8988T (cell line): ENCODE data around the gene ZNF839.
"Not testable (repeated sequence)": the region's sequence is repeated elsewhere in the genome, so short reads cannot be mapped to it uniquely, and the experiment has no call there.

Experiments used
- DNase-seq: peaks from one replicate; pipeline ENCODE4 v3.0.0; 2011

ZNF839 gene

DNA sequence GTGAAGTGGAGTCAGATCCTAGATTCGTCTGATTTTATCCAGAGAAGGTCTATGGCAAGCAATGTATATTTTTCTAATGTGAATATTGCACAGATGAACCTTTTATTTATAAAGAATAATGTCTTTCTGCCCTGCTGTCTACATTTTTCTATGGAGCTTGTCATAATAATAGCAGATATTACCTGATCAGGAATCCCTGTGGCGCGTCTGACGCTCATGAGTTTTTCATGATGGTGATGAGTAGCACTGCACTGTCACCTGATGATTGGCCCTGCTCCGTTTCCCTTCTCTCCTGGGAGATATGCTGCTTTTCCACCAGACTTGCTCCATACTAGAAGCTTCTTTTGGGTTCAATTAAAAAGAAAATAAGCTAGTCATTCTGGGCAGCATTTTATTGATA is 22.7 kb downstream of the ZNF839 start:
- DNase-seq: no peak

DNA sequence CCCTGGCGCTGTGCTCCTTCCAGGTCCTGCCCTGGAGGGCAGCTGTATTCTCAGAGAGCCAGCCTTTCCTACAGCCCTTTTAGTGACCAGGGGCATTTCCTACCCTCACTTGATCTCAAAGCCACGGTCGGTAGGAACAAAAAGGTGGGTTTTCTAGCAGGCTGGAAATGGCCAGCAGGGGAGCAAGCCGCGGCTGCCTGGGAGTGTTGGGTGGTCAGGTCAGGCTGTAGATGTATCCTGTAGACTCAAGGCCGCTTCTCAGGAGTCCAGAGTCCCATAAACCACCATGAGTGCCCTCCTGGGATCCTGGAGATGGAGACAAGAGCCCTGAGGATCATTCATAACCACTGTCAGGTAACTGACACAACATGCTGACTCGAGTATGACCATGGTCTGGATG is 24.5 kb downstream of the ZNF839 start:
- no peak for DNase-seq

DNA sequence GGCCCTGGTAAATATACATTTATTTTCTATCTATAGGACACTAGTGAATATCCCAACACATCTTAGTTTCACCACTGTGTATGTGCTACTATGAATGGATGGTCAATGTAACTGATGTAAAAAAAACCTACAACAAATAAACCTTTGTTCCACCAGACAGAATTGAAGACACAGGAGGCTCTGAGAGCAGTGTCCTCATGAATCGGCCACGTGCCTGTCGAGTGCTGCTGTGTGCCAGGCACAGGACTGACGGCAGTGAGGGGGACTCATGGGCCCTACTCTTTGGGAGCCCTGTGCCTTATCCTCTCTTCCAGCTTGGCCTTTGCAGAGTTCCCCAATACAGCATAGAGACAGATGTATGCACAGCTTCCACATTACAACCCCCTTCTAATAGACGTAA is 24.9 kb downstream of the ZNF839 start:
- DNase-seq: no peak

DNA sequence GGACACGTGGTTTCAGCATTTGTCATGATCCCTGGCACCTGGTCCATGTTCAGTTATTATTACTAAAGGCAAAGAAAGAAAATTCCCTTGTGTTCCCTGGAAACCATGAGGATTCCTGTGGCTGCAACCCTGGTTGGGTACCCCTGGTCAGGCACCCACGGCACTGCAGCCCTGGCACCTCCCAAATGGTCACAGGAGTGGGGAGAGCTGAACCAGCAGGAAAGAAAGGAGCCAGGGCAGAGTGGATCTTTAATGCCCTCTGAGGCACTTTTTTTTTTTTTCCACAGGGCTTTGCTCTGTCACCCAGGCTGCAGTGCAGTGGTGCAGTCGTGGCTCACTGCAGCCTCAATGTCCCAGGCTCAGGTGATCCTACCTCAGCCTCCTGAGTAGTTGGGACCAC is 25.7 kb downstream of the ZNF839 start:
- DNase-seq: no peak

DNA sequence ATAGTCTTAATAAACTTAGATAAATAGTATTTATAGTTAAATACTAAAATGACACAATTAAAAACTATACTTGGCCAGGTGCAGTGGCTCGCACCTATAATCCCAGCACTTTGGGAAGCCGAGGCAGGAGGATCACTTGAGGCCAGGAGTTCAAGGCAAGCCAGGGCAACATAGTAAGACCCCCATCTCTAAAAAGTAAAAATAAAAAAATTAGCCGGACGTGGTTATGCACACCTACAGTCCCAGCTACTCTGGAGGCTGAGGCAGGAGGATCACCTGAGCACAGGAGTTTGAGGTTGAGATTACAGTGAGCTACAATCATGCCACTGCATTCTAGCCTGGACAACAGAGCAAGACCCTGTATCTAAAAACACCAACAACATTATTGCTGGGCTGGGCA is 27.1 kb downstream of the ZNF839 start:
- no peak for DNase-seq

DNA sequence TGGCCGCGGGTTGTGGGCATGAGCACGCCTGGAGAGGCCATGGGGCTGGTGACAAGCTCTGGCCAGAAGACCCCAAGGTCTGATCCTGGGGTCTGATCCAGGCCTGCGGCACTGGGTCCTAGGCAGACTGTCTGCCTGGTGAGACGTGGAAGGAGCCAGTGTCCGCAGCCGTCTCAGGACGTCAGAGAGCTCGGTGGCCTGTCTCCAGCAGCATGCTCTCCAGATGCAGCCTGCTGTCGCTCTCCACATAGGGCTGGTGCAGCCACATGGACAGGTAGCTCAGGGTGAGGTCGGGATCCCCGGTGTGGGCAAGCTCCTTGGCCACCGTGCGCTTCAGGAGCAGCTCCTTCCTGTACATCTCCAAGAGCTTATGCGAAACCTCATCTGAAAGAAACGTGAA is 28.8 kb downstream of the ZNF839 start:
- DNase-seq: no peak

DNA sequence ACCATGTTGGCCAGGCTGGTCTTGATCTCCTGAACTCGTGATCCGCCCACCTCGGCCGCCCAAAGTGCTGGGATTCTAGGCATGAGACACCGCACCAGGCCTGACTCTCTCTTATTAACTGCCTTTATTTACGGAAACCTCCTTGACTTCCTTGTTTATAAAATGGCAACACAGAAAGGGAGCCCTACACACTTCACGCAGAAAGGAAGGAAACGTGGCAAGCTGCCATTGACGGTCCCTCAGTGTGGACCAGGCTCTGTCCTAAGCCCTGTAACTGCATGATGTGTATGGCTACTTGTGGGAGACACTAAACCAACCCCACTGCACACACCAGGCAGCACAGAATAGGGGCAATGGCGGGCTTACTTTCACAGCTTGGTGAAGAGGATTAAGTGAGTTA is 31.5 kb downstream of the ZNF839 start:
- DNase-seq: no peak

DNA sequence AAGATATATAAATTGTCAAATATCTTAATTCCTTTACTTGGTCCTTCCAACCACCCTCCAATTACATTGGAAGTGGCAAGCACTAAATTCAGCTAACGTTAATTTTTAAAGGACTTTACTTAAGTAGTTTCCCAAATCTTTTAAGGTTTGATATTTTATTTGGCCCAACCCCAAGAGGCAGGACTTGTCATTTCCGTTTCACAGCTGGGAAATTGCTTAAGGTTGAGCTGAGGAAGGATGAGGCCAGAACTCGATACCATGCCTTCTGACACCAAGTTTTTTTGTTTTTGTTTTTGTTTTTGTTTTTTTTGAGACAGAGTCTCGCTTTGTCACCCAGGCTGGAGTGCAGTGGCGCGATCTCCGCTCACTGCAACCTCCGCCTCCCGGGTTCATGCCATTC is 32.0 kb downstream of the ZNF839 start:
- DNase-seq: not testable (repeated sequence)

DNA sequence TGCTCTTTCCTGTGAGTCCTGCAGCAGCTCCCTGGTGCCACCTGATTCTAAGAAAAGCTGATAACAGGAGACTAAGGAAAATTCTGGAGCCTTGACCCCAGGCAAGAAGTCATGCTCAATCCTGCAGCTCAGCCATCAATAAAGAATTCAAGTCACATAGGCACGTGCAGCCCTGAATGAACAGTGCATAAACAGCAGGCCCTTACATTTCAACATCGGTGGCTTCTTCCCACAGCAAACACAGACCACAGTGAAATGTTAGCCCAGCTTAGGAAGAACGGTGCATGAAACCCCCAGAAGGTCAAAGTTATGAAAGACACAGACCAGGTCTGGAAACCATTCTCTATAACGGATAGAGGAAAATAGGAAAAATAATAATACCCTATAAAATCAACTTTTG is 32.7 kb downstream of the ZNF839 start:
- DNase-seq: no peak

DNA sequence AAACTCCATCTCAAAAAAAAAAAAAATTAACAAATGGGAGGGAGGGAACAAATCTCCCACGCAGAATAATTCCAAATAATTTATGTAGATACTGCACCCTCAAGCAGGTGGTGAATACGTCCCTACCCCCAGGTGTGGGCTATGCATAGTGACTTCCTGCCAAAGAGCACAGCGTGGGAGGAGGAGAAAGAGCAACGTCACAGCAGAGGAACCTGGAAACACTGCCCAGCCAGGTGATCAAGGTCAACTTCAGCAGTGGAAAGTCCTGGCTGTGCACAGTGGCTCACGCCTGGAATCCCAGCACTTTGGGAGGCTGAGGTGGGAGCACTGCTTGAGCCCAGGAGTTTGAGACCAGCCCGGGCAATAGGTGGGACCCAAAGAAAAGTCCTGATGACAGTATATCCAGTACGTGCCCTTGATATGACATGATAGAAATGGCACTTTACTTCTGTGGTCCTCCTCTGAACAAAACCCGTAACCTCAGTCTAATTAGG is 33.6 kb downstream of the ZNF839 start:
- DNase-seq: no peak

DNA sequence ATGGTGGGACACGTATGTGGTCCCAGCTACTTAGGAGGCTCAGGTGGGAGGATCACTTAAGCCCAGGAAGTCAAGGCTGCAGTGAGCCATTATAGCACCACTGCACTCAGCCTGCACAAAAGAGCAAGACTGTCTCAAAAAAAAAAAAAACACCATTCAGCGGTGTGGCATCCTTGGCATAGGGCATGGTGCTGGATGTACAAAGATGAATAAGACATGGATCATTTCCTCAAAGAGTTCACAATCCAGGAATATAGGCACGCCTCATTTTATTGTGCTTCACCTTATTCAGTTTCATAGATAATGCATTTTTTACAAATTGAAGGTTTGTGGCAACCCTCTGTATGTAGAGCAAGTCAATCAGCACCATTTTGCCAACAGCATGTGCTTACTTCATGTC is 36.7 kb downstream of the ZNF839 start:
- DNase-seq: no peak

DNA sequence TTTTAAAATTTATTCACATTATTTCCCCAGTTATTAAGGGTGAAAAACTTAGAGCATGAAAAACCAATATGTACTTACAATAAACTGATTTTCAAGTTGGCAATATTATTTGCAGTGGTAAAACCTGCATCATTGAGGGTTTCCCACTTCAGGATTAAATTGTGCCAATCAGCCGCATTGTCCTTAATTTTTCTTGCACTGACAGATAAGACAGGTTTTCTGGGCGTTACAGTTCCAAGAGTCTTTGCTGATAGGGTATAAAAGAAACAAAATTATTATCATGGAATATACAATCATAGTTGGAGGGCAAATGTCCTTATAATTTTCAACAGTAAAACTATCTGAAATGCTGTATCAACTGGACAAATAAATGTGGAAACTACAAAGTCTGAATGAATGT is 39.8 kb downstream of the ZNF839 start:
- no peak for DNase-seq

DNA sequence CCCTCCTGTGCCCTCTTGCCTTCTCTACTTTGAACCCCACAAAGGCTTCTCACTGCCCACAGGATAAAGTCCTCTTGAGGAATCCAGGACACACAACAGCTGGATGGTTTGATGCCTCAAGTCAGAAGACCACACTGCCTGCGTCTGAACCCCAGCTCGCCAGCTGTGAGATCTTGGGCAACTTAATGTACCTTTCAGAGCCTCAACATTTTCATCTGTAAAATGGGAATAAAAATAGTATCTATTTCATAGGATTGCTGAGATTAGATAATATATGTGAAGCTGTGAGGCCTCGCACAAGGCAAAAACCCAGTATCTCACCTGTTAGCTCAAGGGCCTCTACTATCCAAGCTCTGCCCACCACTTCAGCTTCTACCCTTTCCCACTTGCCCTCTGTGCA is 40.8 kb downstream of the ZNF839 start:
- DNase-seq: no peak

DNA sequence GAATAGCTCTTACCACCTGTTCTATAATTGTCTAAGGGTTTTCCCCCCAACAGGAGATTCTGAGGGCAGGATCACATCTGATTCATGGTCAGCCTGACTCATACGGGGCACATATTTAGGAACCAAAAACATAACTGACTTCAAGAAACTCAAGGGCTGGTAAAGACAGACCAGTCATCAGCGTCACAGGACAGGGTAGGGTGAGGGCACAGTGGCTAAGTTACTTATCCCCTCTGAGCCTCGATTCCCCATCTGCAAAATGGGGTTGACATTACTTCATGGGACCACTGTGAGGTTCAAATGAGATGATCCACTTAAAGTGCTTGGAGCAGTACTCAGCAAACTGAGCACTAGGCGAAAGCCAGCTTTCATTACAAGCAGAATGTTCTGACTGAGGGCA is 42.5 kb downstream of the ZNF839 start:
- DNase-seq: no peak

DNA sequence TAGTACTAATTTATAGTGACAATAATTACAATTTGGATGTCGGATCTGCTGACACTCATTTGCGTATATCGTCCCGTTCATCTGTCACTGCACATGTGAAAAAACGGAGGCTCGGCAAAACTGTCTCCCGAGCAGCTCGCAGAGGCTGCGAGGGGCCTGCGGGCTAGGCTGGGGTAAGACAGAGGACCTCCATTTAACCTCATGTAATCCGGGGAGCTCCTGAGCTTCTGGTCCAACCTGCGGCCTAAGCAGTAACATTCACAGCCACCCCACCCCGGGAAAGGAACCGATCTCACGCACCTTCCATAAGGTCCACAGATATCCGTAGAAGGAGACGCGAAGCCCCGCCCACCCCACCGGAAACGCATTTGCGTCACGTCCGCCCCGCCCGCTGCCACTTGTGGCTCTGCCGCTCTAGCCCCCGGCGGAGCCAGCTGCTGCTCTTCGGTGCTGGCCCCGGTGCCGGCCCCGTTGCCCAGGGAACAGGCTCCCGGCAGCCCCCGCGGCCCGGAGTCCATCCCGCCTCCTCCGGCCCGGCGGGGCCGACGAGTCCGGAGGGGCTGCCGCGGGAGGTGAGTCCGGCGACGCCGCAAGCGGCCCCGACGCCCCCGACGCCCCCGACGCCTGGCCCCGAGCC is 43.1 kb downstream of the ZNF839 start, which contains the start of the genes CINP and TECPR2:
Gene CINP, minus strand, starts transcription at position 346 of the 637 bp plus-strand sequence. Its CDS starts 39 bp downstream, at position 307.
Gene TECPR2, plus strand, starts transcription at position 397 of the 637 bp plus-strand sequence. CDS start 13,781 bp downstream, outside the sequence.
- peak; percentile 88 for DNase-seq

DNA sequence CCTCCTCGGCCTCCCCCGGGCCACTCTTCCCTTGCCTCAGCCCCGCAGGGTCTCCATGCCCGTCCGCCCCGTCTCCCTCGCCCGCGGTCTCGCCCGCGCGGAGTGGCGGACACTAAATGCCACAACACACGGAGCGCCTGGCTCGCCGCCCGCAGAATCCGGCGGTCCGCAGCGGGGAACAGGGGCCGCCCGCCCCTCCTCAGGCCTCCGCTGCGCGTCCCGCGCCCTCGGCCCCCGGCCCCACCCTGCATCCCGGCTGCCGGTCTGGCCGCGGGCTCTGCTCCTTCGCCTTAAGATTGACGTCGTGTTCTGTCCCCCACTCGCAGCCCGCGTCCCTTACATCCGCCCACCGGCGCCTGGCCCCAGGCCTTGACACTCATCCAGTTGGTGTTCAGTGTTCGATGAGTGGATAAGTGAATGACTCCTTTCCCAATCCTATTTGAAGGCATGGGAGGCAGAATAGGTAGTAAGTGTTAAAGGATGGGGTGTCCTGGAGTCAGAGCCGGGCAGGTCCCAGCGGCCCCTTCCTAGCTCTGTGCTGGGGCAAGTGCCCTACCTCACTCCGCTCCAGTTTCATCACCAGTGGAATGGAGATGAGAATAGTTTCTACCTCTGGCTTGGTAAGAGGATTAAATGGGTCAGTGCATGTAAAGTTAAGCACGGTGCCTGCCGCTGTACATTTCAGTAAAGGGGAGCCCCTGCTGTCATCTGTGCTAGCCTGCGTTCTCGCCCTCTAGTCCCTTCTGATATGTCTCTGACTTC is 43.8 kb downstream of the ZNF839 start:
- DNase-seq: no peak

DNA sequence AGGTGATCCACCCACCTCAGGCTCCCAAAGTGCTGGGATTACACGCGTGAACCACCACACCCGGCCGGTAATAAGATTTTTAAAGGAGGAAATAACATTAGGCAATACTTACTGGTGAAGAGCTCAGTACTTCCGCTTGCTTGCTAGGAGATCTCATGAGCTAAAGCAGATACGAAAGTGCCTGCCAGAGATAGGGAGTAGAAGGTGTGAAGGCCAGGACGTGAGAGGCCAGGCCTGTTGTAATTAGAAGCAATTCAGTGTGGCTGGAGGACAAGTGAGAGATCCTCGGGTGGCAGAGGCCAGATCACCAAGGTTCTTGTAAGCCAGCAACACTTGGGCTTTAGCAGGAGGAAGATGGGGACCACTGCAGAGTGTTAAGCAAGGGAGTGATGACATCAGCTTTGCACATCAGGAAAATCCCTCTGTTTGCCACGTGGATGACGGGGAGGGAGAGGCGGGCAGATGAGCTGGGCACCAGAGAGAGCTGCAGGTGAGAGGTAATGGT is 50.8 kb downstream of the ZNF839 start:
- DNase-seq: no peak

DNA sequence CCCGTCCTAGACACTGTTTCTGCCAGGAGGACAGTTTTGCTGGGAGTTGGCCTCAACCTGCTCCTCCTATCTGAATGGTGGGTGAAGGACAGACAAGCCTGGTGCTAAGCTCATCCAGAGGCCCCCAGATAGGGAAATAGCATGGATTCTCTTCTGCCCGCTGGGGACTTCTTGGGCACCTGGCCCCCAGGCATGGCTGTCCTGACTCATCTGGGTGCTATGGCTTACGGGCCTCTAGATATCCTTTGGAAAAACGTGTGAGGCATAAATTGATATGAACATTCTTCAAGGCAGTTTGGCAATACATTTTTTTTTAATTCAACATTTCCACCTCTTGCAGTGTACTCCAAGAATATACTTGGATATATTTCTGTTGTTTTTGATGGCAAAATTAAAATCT is 51.8 kb downstream of the ZNF839 start:
- no peak for DNase-seq

DNA sequence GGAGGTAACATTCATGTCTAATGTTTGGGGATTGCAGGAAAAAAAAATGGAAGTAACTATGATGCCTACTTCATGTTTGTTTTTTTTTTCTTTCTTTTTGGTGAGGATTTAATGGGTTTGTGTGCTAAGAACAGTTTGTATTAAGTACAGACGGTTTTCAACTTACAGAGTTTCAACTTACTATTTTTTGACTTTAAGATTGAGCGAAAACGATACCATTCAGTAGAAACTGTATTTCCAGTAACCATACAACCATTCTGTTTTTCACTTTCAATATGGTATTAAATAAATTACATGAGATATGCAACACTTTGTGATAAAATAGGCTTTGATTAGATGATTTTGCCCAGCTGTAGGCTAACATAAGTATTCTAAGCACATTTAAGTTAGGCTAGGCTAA is 53.6 kb downstream of the ZNF839 start:
- no peak for DNase-seq

DNA sequence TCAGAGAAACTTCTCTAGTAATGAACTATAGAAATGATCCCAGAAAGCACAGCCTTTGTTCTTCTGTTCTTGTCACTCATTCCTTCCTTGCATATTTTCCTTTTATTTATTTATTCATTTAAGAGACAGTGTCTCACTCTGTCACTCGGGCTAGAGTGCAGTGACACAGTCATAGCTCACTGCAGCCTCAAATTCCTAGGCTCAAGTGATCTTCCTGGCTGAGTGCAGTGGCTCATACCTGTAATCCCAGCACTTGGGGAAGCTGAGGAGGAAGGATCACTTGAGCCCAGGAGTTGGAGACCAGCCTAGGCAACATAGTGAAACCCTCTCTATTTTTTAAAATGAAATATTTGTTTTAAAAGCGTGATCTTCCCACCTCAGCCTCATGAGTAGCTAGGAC is 54.7 kb downstream of the ZNF839 start:
- DNase-seq: no peak

DNA sequence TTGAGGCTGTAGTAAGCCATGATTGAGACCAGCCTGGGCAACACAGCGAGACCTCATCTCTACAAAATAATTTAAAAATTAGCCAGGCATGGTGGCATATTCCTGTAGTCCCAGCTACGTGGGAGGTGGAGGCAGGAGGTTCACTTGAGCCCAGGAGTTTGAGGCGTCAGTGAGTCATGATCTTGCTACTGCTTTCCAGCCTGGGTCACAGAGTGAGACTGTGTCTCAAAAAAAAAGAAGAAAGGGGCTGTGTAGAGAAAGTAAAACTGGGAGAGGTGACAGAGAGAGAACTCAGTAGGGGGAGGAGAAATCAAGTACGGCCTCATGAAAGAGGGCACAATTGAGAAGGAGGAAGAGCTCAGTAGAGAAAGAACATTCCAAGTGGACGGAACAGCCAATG is 55.6 kb downstream of the ZNF839 start:
- no peak for DNase-seq

DNA sequence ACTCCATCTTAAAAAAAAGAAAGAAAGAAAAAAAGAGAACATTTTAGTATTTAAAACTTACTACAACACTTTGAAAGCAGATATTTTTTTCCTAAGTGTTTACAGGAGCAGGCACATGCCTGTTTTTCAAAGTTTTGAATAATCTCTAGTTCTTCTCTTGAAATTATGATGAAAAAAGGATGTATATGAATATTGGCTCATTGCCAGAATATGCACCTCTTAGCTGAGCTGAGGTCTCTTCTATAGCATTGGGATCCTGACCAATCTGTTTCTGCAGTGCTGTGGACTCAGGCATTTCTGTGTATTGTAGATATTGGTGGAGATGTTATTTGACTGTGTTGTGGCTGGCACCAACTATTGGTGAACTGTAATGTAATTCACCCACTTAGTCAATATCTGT is 58.1 kb downstream of the ZNF839 start:
- DNase-seq: no peak

DNA sequence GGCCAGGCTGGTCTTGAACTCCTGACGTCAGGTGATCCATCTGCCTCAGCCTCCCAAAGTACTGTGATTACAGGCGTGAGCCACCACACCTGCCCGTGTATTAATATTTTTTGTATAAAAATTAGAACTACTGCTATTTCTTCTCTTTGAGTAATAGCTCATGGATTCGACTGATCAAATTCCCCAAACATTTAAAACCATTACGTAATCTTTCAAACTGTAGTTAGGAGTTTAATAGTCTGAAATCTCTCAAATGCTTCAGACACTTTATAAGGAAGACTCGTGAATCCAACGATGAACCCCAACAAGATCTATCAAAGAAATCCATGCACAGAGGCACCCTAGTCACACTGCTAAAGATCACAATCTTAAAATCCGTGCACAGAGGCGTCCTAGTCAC is 59.3 kb downstream of the ZNF839 start:
- no peak for DNase-seq

DNA sequence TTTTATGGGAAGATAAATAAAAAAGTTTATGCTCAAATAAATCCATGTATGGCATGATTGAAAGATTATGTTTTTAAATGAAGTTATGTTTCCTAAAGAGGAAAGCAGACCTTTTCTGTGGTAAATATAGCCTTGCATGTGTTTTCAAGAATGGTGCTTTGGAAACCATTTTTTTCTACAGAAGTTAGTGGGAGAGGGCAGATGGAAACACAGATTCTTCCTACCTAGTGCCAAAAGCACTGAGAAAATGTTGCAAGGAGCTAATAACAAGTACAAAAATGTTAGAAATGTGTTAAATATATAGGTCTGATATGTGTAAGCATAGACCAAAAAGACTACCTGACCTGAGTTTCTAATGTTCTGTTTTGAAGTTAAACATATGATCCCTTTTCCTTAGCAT is 67.5 kb downstream of the ZNF839 start:
- no peak for DNase-seq
